MM.1S (cell line): ENCODE data around the gene CDA.

Experiments used
- DNase-seq: peaks from one replicate; pipeline ENCODE4 v3.0.0-alpha.2; 2015
- H2AFZ ChIP-seq: fragments of 300-600 bp; sonication (generic); 2 replicates; pipeline ENCODE4 v1.6.0; 2016; ENCODE audit warnings: antibody characterized with exemption, low read length
- H3F3A ChIP-seq: fragments of 300-600 bp; sonication (generic); 2 replicates; pipeline ENCODE4 v1.6.1; 2016; ENCODE audit warnings: mild to moderate bottlenecking, antibody characterized with exemption, low read length, moderate library complexity, mixed read lengths; ENCODE audit not compliant: insufficient read depth
- H3K27ac ChIP-seq: fragments of 300-600 bp; sonication (generic); 2 replicates; pipeline ENCODE4 v1.5.1; 2016; ENCODE audit warnings: mild to moderate bottlenecking, low read length
- H3K27me3 ChIP-seq: fragments of 300-600 bp; sonication (generic); replicated peaks from 2 replicates; pipeline ENCODE4 v1.6.0; 2016; ENCODE audit warnings: low read length; ENCODE audit not compliant: insufficient read depth
- H3K36me3 ChIP-seq: fragments of 300-600 bp; sonication (generic); replicated peaks from 2 replicates; pipeline ENCODE4 v1.6.1; 2016; ENCODE audit warnings: mild to moderate bottlenecking, low read length, mixed read lengths; ENCODE audit not compliant: insufficient read depth
- H3K4me1 ChIP-seq: fragments of 300-600 bp; sonication (generic); 2 replicates; pipeline ENCODE4 v1.6.1; 2016; ENCODE audit warnings: low read length, mixed read lengths
- H3K4me2 ChIP-seq: fragments of 300-600 bp; sonication (generic); 2 replicates; pipeline ENCODE4 v1.6.0; 2016; ENCODE audit warnings: low read depth, low read length
- H3K4me3 ChIP-seq: fragments of 300-600 bp; sonication (generic); 2 replicates; pipeline ENCODE4 v1.5.1; 2016; ENCODE audit warnings: low read length, mixed read lengths
- H3K79me2 ChIP-seq: fragments of 300-600 bp; sonication (generic); 2 replicates; pipeline ENCODE4 v1.6.1; 2016; ENCODE audit warnings: mixed run types, low read length, mixed read lengths
- H3K9ac ChIP-seq: fragments of 300-600 bp; sonication (generic); 2 replicates; pipeline ENCODE4 v1.6.1; 2016; ENCODE audit warnings: low read length, mixed read lengths
- H3K9me2 ChIP-seq: fragments of 300-600 bp; sonication (generic); replicated peaks from 2 replicates; pipeline ENCODE4 v1.6.1; 2016; ENCODE audit warnings: mild to moderate bottlenecking, low read length, mixed read lengths; ENCODE audit not compliant: insufficient read depth
- H3K9me3 ChIP-seq: fragments of 300-600 bp; sonication (generic); replicated peaks from 2 replicates; pipeline ENCODE4 v1.6.1; 2016; ENCODE audit warnings: mild to moderate bottlenecking, low read length, mixed read lengths; ENCODE audit not compliant: insufficient read depth
- H4K20me1 ChIP-seq: fragments of 300-600 bp; sonication (generic); 2 replicates; pipeline ENCODE4 v1.6.1; 2016; ENCODE audit warnings: mild to moderate bottlenecking, low read length, moderate library complexity, mixed read lengths; ENCODE audit not compliant: insufficient read depth
- CTCF ChIP-seq: fragments of 300-600 bp; sonication (generic); IDR thresholded peaks from 2 replicates; pipeline ENCODE4 v1.5.1; 2016; ENCODE audit warnings: antibody characterized with exemption, low read length, mixed read lengths
- EZH2 ChIP-seq: fragments of 300-600 bp; sonication (generic); optimal IDR thresholded peaks from 2 replicates; pipeline ENCODE3; 2017; ENCODE audit warnings: low read depth, mild to moderate bottlenecking, antibody characterized with exemption, low read length, mixed read lengths
- EZH2phosphoT487 ChIP-seq: fragments of 300-600 bp; sonication (generic); IDR thresholded peaks from 2 replicates; pipeline ENCODE4 v1.6.1; 2018; ENCODE audit warnings: antibody characterized with exemption, low read length

Gene CDA

GRCh38 chr1:20625176-20626097 lies 36.5 kb downstream of the CDA start:
- H4K20me1 ChIP-seq, result no peaks in the 10 kb centered on the region
- H2AFZ ChIP-seq, result no peak overlapping the region
- H3K36me3 ChIP-seq, result no peaks in the 10 kb centered on the region
- H3K27ac ChIP-seq, result no peak overlapping the region
- H3K27me3 ChIP-seq, result peaks cover 35% of the 10 kb centered on the region
- no peak overlapping the region for H3K4me3 ChIP-seq
- H3K4me1 ChIP-seq, result no peaks in the 10 kb centered on the region
- H3K4me2 ChIP-seq, result no peak overlapping the region
- no peak for DNase-seq
- H3K79me2 ChIP-seq, result no peaks in the 10 kb centered on the region
- no peaks in the 10 kb centered on the region for H3K9me2 ChIP-seq
- TF ChIP-seq EZH2phosphoT487 (no peak), EZH2 (no peak), CTCF (no peak)
- H3K9me3 ChIP-seq, result no peaks in the 10 kb centered on the region
- H3F3A ChIP-seq, result no peaks in the 10 kb centered on the region
- H3K9ac ChIP-seq, result no peak overlapping the region

DNA sequence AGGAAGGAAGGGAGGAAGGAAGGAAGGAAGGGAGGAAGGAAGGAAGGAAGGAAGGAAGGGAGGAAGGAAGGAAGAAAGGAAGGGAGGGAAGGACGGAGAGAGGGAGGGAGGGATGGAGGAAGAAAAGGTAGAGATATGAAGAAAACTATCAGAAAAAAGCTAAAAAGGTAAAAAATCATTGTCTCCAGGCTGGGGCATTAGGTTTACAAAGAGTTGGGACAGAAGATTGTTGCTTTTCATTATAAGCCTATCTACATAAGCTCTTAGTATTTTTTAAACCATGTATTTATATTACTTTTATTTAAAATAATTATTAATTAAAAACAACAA lies 37.2 kb downstream of the CDA start:
- Histone ChIP-seq H3K4me3 (no peak overlapping the region), H3K4me1 (no peaks in the 10 kb centered on the region), H3K27ac (no peak overlapping the region), H3F3A (no peaks in the 10 kb centered on the region), H3K36me3 (no peaks in the 10 kb centered on the region), H2AFZ (no peak overlapping the region), H4K20me1 (no peaks in the 10 kb centered on the region), H3K9me2 (no peaks in the 10 kb centered on the region), H3K27me3 (peaks cover 41% of the 10 kb centered on the region), H3K9ac (no peak overlapping the region), H3K79me2 (no peaks in the 10 kb centered on the region), H3K9me3 (no peaks in the 10 kb centered on the region), H3K4me2 (no peak overlapping the region)
- TF ChIP-seq EZH2phosphoT487 (no peak), CTCF (no peak), EZH2 (no peak)
- DNase-seq, result no peak

DNA sequence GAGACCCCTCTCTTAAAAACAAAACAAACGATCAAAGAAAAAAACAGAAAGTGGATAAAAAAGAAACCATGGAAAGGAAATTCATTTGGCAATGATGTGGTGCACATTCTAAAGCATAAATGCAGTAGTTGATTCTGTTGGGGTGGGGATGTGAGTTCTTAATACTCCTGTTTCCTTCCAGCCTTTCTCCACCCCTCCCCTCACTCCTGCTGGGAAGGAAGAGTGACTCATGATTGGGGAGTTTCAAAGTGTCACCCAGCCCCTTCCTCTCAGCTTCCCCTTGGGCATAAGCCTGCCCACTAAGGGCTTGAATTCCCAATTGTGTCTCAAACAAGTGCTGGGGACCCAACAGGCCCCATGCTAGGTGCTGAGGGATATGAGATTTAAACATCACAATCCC lies 37.6 kb downstream of the CDA start:
- Histone ChIP-seq H3K27me3 (peaks cover 46% of the 10 kb centered on the region), H3K79me2 (no peaks in the 10 kb centered on the region), H3K9me2 (no peaks in the 10 kb centered on the region), H3K9ac (no peak overlapping the region), H3K9me3 (no peaks in the 10 kb centered on the region), H3K36me3 (no peaks in the 10 kb centered on the region), H3K4me3 (no peak overlapping the region), H2AFZ (no peak overlapping the region), H3K4me1 (no peaks in the 10 kb centered on the region), H3F3A (no peaks in the 10 kb centered on the region), H3K27ac (no peak overlapping the region), H3K4me2 (no peak overlapping the region), H4K20me1 (no peaks in the 10 kb centered on the region)
- no peak for TF ChIP-seq CTCF
- TF ChIP-seq EZH2phosphoT487, result no peak
- TF ChIP-seq EZH2, result no peak
- DNase-seq, result no peak
